H1 (cell line): ENCODE data around the gene CIZ1.

Source experiments
- BCL11A ChIP-seq, 2 experiments: IDR thresholded peaks; one replicate each; pipeline ENCODE4 v1.6.1; 2011; ENCODE audit warnings: low read depth in 2 of 2, low read length in 2 of 2, mild to moderate bottlenecking in 2 of 2
- CHD1 ChIP-seq: IDR thresholded peaks from 2 replicates; pipeline ENCODE4 v1.6.1; 2012; ENCODE audit warnings: low read depth, low read length, improper control_type of control experiment
- CREB1 ChIP-seq: IDR thresholded peaks from 2 replicates; pipeline ENCODE4 v1.6.1; 2012; ENCODE audit warnings: inconsistent platforms
- EGR1 ChIP-seq: IDR thresholded peaks from 2 replicates; pipeline ENCODE4 v1.6.1; 2011; ENCODE audit warnings: low read depth, low read length, borderline replicate concordance
- JUND ChIP-seq: IDR thresholded peaks from 2 replicates; pipeline ENCODE4 v1.6.1; 2011; ENCODE audit warnings: mild to moderate bottlenecking, improper control_type of control experiment, low read length
- NRF1 ChIP-seq: IDR thresholded peaks from 2 replicates; pipeline ENCODE4 v1.6.1; 2011; ENCODE audit warnings: mild to moderate bottlenecking, low read depth, low read length, improper control_type of control experiment
- PHF8 ChIP-seq: fragments of 200-600 bp; sonication (generic); conservative IDR thresholded peaks from 2 replicates; pipeline ENCODE4 v1.7.1; 2012; ENCODE audit warnings: low read depth, mild to moderate bottlenecking, inconsistent platforms, low read length, moderate library complexity
- POLR2A ChIP-seq, 2 experiments: IDR thresholded peaks; 1 replicate in 1 of 2; 2 replicates in 1 of 2; pipeline ENCODE4 v1.6.1; 2011; ENCODE audit warnings: low read depth in 2 of 2, low read length in 2 of 2, mild to moderate bottlenecking in 2 of 2; ENCODE audit errors: control extremely low read depth in 1 of 2
- POLR2AphosphoS5 ChIP-seq: IDR thresholded peaks from 2 replicates; pipeline ENCODE4 v1.6.1; 2011; ENCODE audit warnings: low read depth, low read length
- TF ChIP-seq, protein P1 (sequence below), 3 experiments: IDR thresholded peaks; 1 replicate in 2 of 3; 2 replicates in 1 of 3; pipeline versions ENCODE4 v1.5.1 to v1.6.1; 2011; ENCODE audit warnings: low read length in 3 of 3, mild to moderate bottlenecking in 3 of 3, inconsistent platforms in 2 of 3, low read depth in 1 of 3, moderate library complexity in 1 of 3; ENCODE audit not compliant: insufficient read depth in 1 of 3; ENCODE audit errors: control extremely low read depth in 1 of 3
- TF ChIP-seq, protein P2 (sequence below): IDR thresholded peaks from 2 replicates; pipeline ENCODE4 v1.6.1; 2011; ENCODE audit warnings: low read length, improper control_type of control experiment

DNA sequence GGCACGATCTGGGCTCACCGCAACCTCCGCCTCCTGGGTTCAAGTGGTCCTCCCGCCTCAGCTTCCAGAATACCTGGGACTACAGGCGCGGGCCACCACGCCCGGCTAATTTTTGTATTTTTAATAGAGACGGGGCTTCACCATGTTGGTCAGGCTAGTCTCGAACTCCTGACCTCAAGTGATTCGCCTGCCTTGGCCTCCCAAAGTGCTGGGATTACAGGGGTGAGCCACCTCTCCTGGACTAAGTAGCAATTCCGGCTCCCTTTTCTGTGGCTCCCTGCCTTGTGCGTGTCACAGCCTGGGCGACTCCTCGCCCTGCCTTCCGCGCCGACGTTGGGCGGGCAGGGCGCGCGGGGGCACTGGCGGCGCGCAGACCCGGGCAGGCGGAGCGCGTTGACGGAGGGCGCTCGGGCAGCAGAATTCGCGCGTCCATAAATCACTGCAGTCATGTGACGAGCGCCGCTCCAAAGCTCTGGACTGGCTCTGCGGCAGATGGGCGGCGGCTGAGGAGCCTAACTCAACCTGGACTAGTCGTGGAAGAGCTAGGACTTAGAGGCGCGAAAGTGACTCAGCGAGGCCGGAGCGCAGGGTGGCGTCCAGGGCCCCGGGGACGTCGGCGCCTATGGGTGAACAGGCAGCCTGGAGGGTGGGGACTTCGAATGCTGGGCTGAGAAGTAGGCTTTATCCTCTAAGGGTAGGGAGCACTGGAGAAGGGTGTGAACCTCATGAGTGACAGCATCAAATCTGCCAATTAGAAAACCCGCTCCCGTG, 1.4 kb upstream of the CIZ1 start:
- TF ChIP-seq, protein P1, sequence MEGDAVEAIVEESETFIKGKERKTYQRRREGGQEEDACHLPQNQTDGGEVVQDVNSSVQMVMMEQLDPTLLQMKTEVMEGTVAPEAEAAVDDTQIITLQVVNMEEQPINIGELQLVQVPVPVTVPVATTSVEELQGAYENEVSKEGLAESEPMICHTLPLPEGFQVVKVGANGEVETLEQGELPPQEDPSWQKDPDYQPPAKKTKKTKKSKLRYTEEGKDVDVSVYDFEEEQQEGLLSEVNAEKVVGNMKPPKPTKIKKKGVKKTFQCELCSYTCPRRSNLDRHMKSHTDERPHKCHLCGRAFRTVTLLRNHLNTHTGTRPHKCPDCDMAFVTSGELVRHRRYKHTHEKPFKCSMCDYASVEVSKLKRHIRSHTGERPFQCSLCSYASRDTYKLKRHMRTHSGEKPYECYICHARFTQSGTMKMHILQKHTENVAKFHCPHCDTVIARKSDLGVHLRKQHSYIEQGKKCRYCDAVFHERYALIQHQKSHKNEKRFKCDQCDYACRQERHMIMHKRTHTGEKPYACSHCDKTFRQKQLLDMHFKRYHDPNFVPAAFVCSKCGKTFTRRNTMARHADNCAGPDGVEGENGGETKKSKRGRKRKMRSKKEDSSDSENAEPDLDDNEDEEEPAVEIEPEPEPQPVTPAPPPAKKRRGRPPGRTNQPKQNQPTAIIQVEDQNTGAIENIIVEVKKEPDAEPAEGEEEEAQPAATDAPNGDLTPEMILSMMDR (IDR thresholded peaks at IDR 0.05; ENCODE audit: control extremely low read depth in 1 of 3, insufficient read depth in 1 of 3, low read depth in 1 of 3, low read length in 3 of 3): peak; percentile 35 to 55 (median 41)
- TF ChIP-seq POLR2AphosphoS5: no peak
- TF ChIP-seq BCL11A (IDR thresholded peaks at IDR 0.05; ENCODE audit: low read depth in 2 of 2, low read length in 2 of 2): no peak
- no peak for TF ChIP-seq EGR1
- no peak for TF ChIP-seq PHF8
- no peak for TF ChIP-seq CHD1
- TF ChIP-seq POLR2A (IDR thresholded peaks at IDR 0.05; ENCODE audit: control extremely low read depth in 1 of 2, low read depth in 2 of 2, low read length in 2 of 2): no peak
- no peak for TF ChIP-seq JUND
- peak; percentile 88 for TF ChIP-seq CREB1
- TF ChIP-seq, protein P2, sequence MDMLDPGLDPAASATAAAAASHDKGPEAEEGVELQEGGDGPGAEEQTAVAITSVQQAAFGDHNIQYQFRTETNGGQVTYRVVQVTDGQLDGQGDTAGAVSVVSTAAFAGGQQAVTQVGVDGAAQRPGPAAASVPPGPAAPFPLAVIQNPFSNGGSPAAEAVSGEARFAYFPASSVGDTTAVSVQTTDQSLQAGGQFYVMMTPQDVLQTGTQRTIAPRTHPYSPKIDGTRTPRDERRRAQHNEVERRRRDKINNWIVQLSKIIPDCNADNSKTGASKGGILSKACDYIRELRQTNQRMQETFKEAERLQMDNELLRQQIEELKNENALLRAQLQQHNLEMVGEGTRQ: 0 out of 2 replicates have a peak, but pooled peaks have one; percentile 42
- TF ChIP-seq NRF1: no peak
